ENCODE data around the gene IL22.
A peak's percentile ranks its signal among the peaks of the same experiment; 100 is the strongest.

Gene IL22

GRCh38 chr12:68290126-68290525 is 36.7 kb upstream of the IL22 start:
- no peak for DNase-seq (ENCODE audit: low read depth)
- no peak for TF ChIP-seq CTCF (IDR thresholded peaks at IDR 0.05; ENCODE audit: control insufficient read depth, extremely low read depth, insufficient read depth)
- H3K4me3 ChIP-seq (ENCODE audit: low read depth, low read length), result no peak overlapping the region

GRCh38 chr12:68287106-68287505 is 33.7 kb upstream of the IL22 start:
- no peak overlapping the region for H3K4me3 ChIP-seq (ENCODE audit: low read depth, low read length)
- no peak for TF ChIP-seq CTCF (IDR thresholded peaks at IDR 0.05; ENCODE audit: control insufficient read depth, extremely low read depth, insufficient read depth)
- DNase-seq (ENCODE audit: low read depth), result no peak

GRCh38 chr12:68286396-68286795 is 33.0 kb upstream of the IL22 start:
- H3K4me3 ChIP-seq (ENCODE audit: low read depth, low read length), result no peak overlapping the region
- no peak for TF ChIP-seq CTCF (IDR thresholded peaks at IDR 0.05; ENCODE audit: control insufficient read depth, extremely low read depth, insufficient read depth)
- peak; percentile 13 for DNase-seq (ENCODE audit: low read depth)

- no peak for TF ChIP-seq CTCF (IDR thresholded peaks at IDR 0.05; ENCODE audit: control insufficient read depth, extremely low read depth, insufficient read depth)
- H3K4me3 ChIP-seq (ENCODE audit: low read depth, low read length), result no peak overlapping the region
- no peak for DNase-seq (ENCODE audit: low read depth)
These were observed 32.1 kb upstream of the IL22 start for GRCh38 chr12:68285541-68285940.

- TF ChIP-seq CTCF (IDR thresholded peaks at IDR 0.05; ENCODE audit: control insufficient read depth, extremely low read depth, insufficient read depth), result no peak
- H3K4me3 ChIP-seq (ENCODE audit: low read depth, low read length), result no peak overlapping the region
- DNase-seq (ENCODE audit: low read depth), result no peak
These were observed 28.1 kb upstream of the IL22 start for GRCh38 chr12:68281322-68282077.

GRCh38 chr12:68280240-68280639 is 26.8 kb upstream of the IL22 start:
- H3K4me3 ChIP-seq (ENCODE audit: low read depth, low read length), result no peak overlapping the region
- no peak for TF ChIP-seq CTCF (IDR thresholded peaks at IDR 0.05; ENCODE audit: control insufficient read depth, extremely low read depth, insufficient read depth)
- no peak for DNase-seq (ENCODE audit: low read depth)
